K562 (cell line): Measurements from ENCODE around the gene ANKH. TPM values are rescaled to one million over a fixed set of nuclear protein-coding genes. Genes with fewer than 3 reads are reported as not detected.

Experiments
- ATAC-seq: fragments of 200-7000 bp; cut with Tn5 transposase; 3 replicates; pipeline ENCODE4 v1.9.1; 2020; ENCODE audit warnings: moderate library complexity
- BruUV-seq: library from RNA; stranded (reverse); fragments of 400-500 nt; replicated peaks from 2 replicates; lab custom pipeline; 2021; lab: Mats Ljungman, UMichigan
- CTCF ChIA-PET: fragments of 300-600 bp; formaldehyde crosslinking; extraction: SDS; loops from one replicate; lab custom pipeline; 2021; ENCODE audit warnings: low intra/inter-chr PET ratio; lab: Yijun Ruan, JAX
- POLR2A ChIA-PET: fragments of 300-600, 350-650 bp; sonication (Branson Sonifier 250); formaldehyde crosslinking; extraction: SDS; loops from one replicate; lab custom pipeline; 2021; ENCODE audit warnings: antibody characterized with exemption, inconsistent platforms; lab: Yijun Ruan, JAX
- DNase-seq, 4 experiments: peaks; one replicate each; pipeline versions ENCODE4 v3.0.0 to v3.0.0-alpha.2; 2011 to 2018; ENCODE audit warnings: low spot score in 3 of 4, mixed read lengths in 3 of 4; ENCODE audit errors: extremely low read depth in 1 of 4
- FAIRE-seq: peaks from 2 replicates; lab custom pipeline; 2011; peaks lifted over from hg19 to GRCh38; lab: Jason Lieb, UNC
- H2AFZ ChIP-seq: 2 replicates; pipeline ENCODE4 v1.6.0; 2011; ENCODE audit warnings: low read depth, low read length, control low read depth, inconsistent platforms
- H3K27ac ChIP-seq: fragments of 200-600 bp; 3 replicates; pipeline ENCODE4 v1.8.0; 2011; ENCODE audit warnings: low read depth, mild to moderate bottlenecking, control low read depth, inconsistent platforms, low read length, moderate library complexity, mixed read lengths; ENCODE audit errors: extremely low read depth
- H3K27me3 ChIP-seq, 2 experiments: fragments of 300-600 bp in 1 of 2; 2 replicates in 1 of 2; 3 replicates in 1 of 2; pipeline versions ENCODE4 v1.6.0 to v1.8.0; 2011; ENCODE audit warnings: inconsistent platforms in 2 of 2, low read length in 2 of 2, mild to moderate bottlenecking in 1 of 2, mixed read lengths in 1 of 2, moderate library complexity in 1 of 2; ENCODE audit not compliant: control insufficient read depth in 2 of 2, insufficient read depth in 2 of 2
- H3K36me3 ChIP-seq: fragments of 300-600 bp; 3 replicates; pipeline ENCODE4 v1.8.0; 2011; ENCODE audit warnings: mild to moderate bottlenecking, low read length, inconsistent platforms; ENCODE audit not compliant: control insufficient read depth, insufficient read depth
- H3K4me1 ChIP-seq, 2 experiments: fragments of 200-600 bp in 1 of 2; replicated peaks in 1 of 2; 2 replicates in 1 of 2; 3 replicates in 1 of 2; pipeline versions ENCODE4 v1.5.1 to v1.8.0; 2011; ENCODE audit warnings: inconsistent platforms in 2 of 2, low read length in 2 of 2, mild to moderate bottlenecking in 1 of 2, mixed read lengths in 1 of 2, moderate library complexity in 1 of 2; ENCODE audit not compliant: control insufficient read depth in 2 of 2, insufficient read depth in 2 of 2
- H3K4me2 ChIP-seq: 2 replicates; pipeline ENCODE4 v1.6.1; 2011; ENCODE audit warnings: low read length, control low read depth, inconsistent platforms, mixed read lengths; ENCODE audit not compliant: insufficient read depth
- H3K4me3 ChIP-seq: fragments of 200-600 bp; sonication (generic), shearing (Covaris generic); 2 replicates; pipeline ENCODE4 v1.5.1; 2016; ENCODE audit warnings: control low read depth, inconsistent platforms
- H3K79me2 ChIP-seq: fragments of 200-600 bp; 3 replicates; pipeline ENCODE4 v1.8.0; 2011; ENCODE audit warnings: low read length, inconsistent platforms; ENCODE audit not compliant: control insufficient read depth, insufficient read depth
- H3K9ac ChIP-seq, 2 experiments: 2 replicates each; pipeline versions ENCODE4 v1.6.0 to v1.6.1; 2011; ENCODE audit warnings: low read depth in 2 of 2, low read length in 2 of 2, control low read depth in 1 of 2, inconsistent platforms in 1 of 2, mild to moderate bottlenecking in 1 of 2, mixed read lengths in 1 of 2; ENCODE audit not compliant: insufficient read depth in 1 of 2
- H3K9me1 ChIP-seq: one replicate; pipeline ENCODE4 v1.6.0; 2011; ENCODE audit warnings: inconsistent platforms, mild to moderate bottlenecking, low read length, moderate library complexity; ENCODE audit not compliant: control insufficient read depth, insufficient read depth
- H3K9me3 ChIP-seq: replicated peaks from 2 replicates; pipeline ENCODE4 v1.5.1; 2011; ENCODE audit warnings: low read depth, low read length, inconsistent platforms; ENCODE audit not compliant: control insufficient read depth, insufficient read depth
- H4K20me1 ChIP-seq: replicated peaks from 2 replicates; pipeline ENCODE4 v1.6.1; 2011; ENCODE audit warnings: low read length, inconsistent platforms, mixed read lengths; ENCODE audit not compliant: control insufficient read depth, insufficient read depth
- CBFA2T2 ChIP-seq: fragments of 450-650 bp; conservative IDR thresholded peaks from 2 replicates; pipeline ENCODE4 v1.6.1; 2017; ENCODE audit warnings: mild to moderate bottlenecking
- CBFA2T3 ChIP-seq: fragments of 450-650 bp; IDR thresholded peaks from 2 replicates; pipeline ENCODE4 v1.6.1; 2017
- EP300 ChIP-seq: IDR thresholded peaks from 2 replicates; pipeline ENCODE4 v1.6.1; 2012; ENCODE audit warnings: low read length, improper control_type of control experiment
- GATA2 ChIP-seq: sonication (generic); formaldehyde crosslinking; IDR thresholded peaks from 2 replicates; pipeline ENCODE4 v1.4.0; 2020; ENCODE audit warnings: mild to moderate bottlenecking, missing genetic modification reagents
- NR2C1 ChIP-seq, 2 experiments: fragments of 450-650 bp; IDR thresholded peaks; 2 replicates each; pipeline ENCODE4 v1.6.1; 2017; ENCODE audit warnings: mild to moderate bottlenecking in 2 of 2, antibody characterized with exemption in 1 of 2, inconsistent platforms in 1 of 2, missing compliant biosample characterization in 1 of 2, missing genetic modification characterization in 1 of 2
- TCF3 ChIP-seq: sonication (generic); formaldehyde crosslinking; IDR thresholded peaks from 2 replicates; pipeline ENCODE4 v1.4.0; 2020; ENCODE audit warnings: mild to moderate bottlenecking, missing genetic modification reagents
- TCF7 ChIP-seq: sonication (generic); IDR thresholded peaks from 2 replicates; pipeline ENCODE4 v1.6.1; 2016; ENCODE audit warnings: antibody characterized with exemption, borderline replicate concordance
- TRIM24 ChIP-seq, 2 experiments: fragments of 450-650 bp; IDR thresholded peaks; 2 replicates each; pipeline ENCODE4 v1.6.1; 2016
- WGBS: fragments of 100-300 bp; shearing (Covaris generic); methylation state at CpG from one replicate; pipeline ENCODE4 v1.1.6; 2016; ENCODE audit warnings: low coverage, mixed read lengths; ENCODE audit not compliant: insufficient coverage; ENCODE audit errors: missing lambda C conversion rate; 5-methylcytosine and 5-hydroxymethylcytosine counted together
- in situ Hi-C: fragments of 300-500 bp; cut with MboI; formaldehyde crosslinking; loops from 4 replicates; pipeline ENCODE4 v1.15.0; 2018; ENCODE audit warnings: inconsistent platforms, mixed read lengths
- intact Hi-C: fragments of 100-400 bp; cut with micrococcal nuclease; formaldehyde crosslinking; loops from 2 replicates; pipeline ENCODE4 v1.14.2; 2022
- polyA plus RNA-seq, 8 experiments: library from polyadenylated mRNA; depleted of rRNA in 4 of 8; stranded (reverse) in 5 of 8; unstranded in 3 of 8; fragments of >200 nt; fragmentation: Nextera tagmentation in 2 of 8; fragmentation: Illumina TruSeq in 1 of 8; extraction: Ambion mirVana in 2 of 8; extraction: Trizol in 1 of 8; gene quantifications; 2 replicates each; pipeline versions ENCODE4 v1.2.1 to v1.2.3, GENCODE V29; 2011 to 2014; ENCODE audit warnings: inconsistent platforms in 1 of 8, missing spikeins in 1 of 8
- total RNA-seq, 7 experiments: library from RNA; depleted of rRNA in 6 of 7; stranded (reverse); fragments of >200 nt in 6 of 7; fragmentation: Illumina TruSeq in 2 of 7; extraction: Trizol in 2 of 7; gene quantifications; 2 replicates each; pipeline versions ENCODE4 v1.2.1 to v1.2.3, GENCODE V29; 2011 to 2021; ENCODE audit warnings: low replicate concordance in 1 of 7

ANKH gene
- total and polyA plus RNA-seq, 9 of the 15 experiments (the other 6 are each of a cell fraction or from before 2014, with no cell fraction given): 0.79 to 12.2 (median 4.5) TPM

DNA sequence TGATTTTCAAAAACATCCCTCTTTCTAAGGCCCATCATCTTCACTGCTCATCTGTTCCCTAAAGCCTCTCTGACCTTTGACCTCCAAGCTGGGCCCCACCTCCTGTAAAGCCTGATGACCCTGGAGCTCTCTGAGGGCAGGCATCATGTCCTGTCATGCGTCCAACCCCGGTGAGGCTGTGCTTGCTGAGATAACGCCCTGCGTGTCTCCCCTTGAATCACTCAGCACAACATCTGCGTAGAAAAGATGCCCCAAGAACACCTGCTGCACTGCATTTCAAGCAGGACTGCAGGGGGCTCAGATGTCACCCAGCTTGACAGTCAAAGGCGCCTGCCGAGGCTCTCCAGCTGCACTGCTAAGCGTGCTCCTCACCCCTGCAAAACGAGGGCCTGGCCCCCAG lies 129.1 kb downstream of the ANKH start:
- no peak for ATAC-seq
- H3K9me1 ChIP-seq: no peaks in the 10 kb centered on the region
- H3K27ac ChIP-seq: no peak overlapping the region
- TF ChIP-seq TRIM24 (IDR thresholded peaks at IDR 0.05) (0 out of 4 replicates have a peak, but pooled peaks of 1 of the 2 experiments have one; percentile 22), TCF7 (no peak), TCF3 (CRISPR knock-in tag) (peak; percentile 43; the same call in 1 of the 2 replicates), CBFA2T3 (peak; percentile 55), GATA2 (0 out of 2 replicates have a peak, but pooled peaks have one; percentile 14), CBFA2T2 (peak; percentile 35), NR2C1 (IDR thresholded peaks at IDR 0.05) (peak; percentile 51), NR2C1 (tag; IDR thresholded peaks at IDR 0.05) (peak; percentile 50; the same call in 1 of the 2 replicates), EP300 (no peak)
- H3K4me2 ChIP-seq: no peak overlapping the region
- no peaks in the 10 kb centered on the region for H3K4me1 ChIP-seq
- H3K79me2 ChIP-seq: no peaks in the 10 kb centered on the region
- H3K36me3 ChIP-seq: no peaks in the 10 kb centered on the region
- no peaks in the 10 kb centered on the region for H3K9me3 ChIP-seq
- ChIA-PET POLR2A (interaction anchor here (1.9 kb wide), 1 partner anchor 23 kb away, joined by 4 read pairs; no protein-coding TSS in a partner anchor), CTCF (no interaction called here)
- no peak overlapping the region for H2AFZ ChIP-seq
- peaks cover 18 to 41% of the 10 kb centered on the region in 2 experiments for H3K27me3 ChIP-seq
- intact Hi-C loops (no loop called here), in situ Hi-C loops (no loop called here)
- WGBS: 5% methylated on average over 9 of the region's 9 CpGs
- BruUV-seq: no TSS peak
- no peak overlapping the region for H3K4me3 ChIP-seq
- peak in 1 of 4 experiments; percentile 13 for DNase-seq
- H4K20me1 ChIP-seq: no peaks in the 10 kb centered on the region
- no peak overlapping the region for H3K9ac ChIP-seq
- no peak for FAIRE-seq
